NCI-H128 (cell line): ENCODE results near the gene TMEM98.
"Not testable (repeated sequence)": the region's sequence is repeated elsewhere in the genome, so short reads cannot be mapped to it uniquely, and the experiment has no call there.

Experiments
- DNase-seq: peaks from one replicate; lab custom pipeline; 2025; ENCODE audit not compliant: unreplicated experiment; lab: John Stamatoyannopoulos, UW

Gene TMEM98

GRCh38 chr17:32941419-32942032, 13.6 kb downstream of the TMEM98 start:
- DNase-seq, result no peak

- no peak for DNase-seq
Observed at GRCh38 chr17:32943206-32943605, 15.3 kb downstream of the TMEM98 start.

GRCh38 chr17:32943647-32944191, 15.8 kb downstream of the TMEM98 start:
- DNase-seq, result no peak

- no peak for DNase-seq
Observed at GRCh38 chr17:32944248-32945020, 16.5 kb downstream of the TMEM98 start.

- DNase-seq, result no peak
Observed at GRCh38 chr17:32946375-32947135, 18.6 kb downstream of the TMEM98 start.

GRCh38 chr17:32947736-32948135, 19.8 kb downstream of the TMEM98 start:
- DNase-seq, result no peak

- no peak for DNase-seq
Observed at GRCh38 chr17:32949181-32949580, 21.2 kb downstream of the TMEM98 start.

- not testable (repeated sequence) for DNase-seq
Observed at GRCh38 chr17:32952491-32952890, 24.5 kb downstream of the TMEM98 start.

- DNase-seq, result no peak
Observed at GRCh38 chr17:32953045-32953444, 25.1 kb downstream of the TMEM98 start.

- no peak for DNase-seq
Observed at GRCh38 chr17:32953857-32954256, 25.9 kb downstream of the TMEM98 start.

- no peak for DNase-seq
Observed at GRCh38 chr17:32954477-32954876, 26.5 kb downstream of the TMEM98 start.

- DNase-seq, result no peak
Observed at GRCh38 chr17:32955155-32955554, 27.2 kb downstream of the TMEM98 start.

- DNase-seq, result no peak
Observed at GRCh38 chr17:32956240-32956970, 28.5 kb downstream of the TMEM98 start.

GRCh38 chr17:32958418-32958817, 30.5 kb downstream of the TMEM98 start:
- DNase-seq, result no peak

- DNase-seq, result no peak
Observed at GRCh38 chr17:32960815-32961214, 32.9 kb downstream of the TMEM98 start.

GRCh38 chr17:32962320-32962711, 34.4 kb downstream of the TMEM98 start:
- no peak for DNase-seq

- DNase-seq, result no peak
Observed at GRCh38 chr17:32964541-32964940, 36.6 kb downstream of the TMEM98 start.

GRCh38 chr17:32969231-32969630, 41.3 kb downstream of the TMEM98 start:
- DNase-seq, result not testable (repeated sequence)

GRCh38 chr17:32970281-32970680, 42.3 kb downstream of the TMEM98 start:
- no peak for DNase-seq

GRCh38 chr17:32971171-32971570, 43.2 kb downstream of the TMEM98 start:
- DNase-seq, result no peak

- DNase-seq, result no peak
Observed at GRCh38 chr17:32976131-32976530, 48.2 kb downstream of the TMEM98 start.
